Mesenchymal stem cell (in vitro differentiated cells and primary cell): ENCODE measurements around the gene SRGAP2C.
"Not testable (repeated sequence)": the region's sequence is repeated elsewhere in the genome, so short reads cannot be mapped to it uniquely, and the experiment has no call there.

Source experiments
- DNase-seq: peaks from one replicate; pipeline ENCODE4 v3.0.0-alpha.2; 2013
- H2AFZ ChIP-seq: one replicate; pipeline ENCODE4 v1.6.1; 2013; ENCODE audit warnings: low read depth, mild to moderate bottlenecking, control low read depth, inconsistent platforms, low read length, moderate library complexity
- H2AK5ac ChIP-seq: 2 replicates; pipeline ENCODE4 v1.6.1; 2013; ENCODE audit warnings: low read length, moderate library complexity, mild to moderate bottlenecking, inconsistent platforms; ENCODE audit not compliant: severe bottlenecking
- H2BK120ac ChIP-seq: one replicate; pipeline ENCODE4 v1.6.1; 2013; ENCODE audit warnings: low read depth, mild to moderate bottlenecking, inconsistent platforms, low read length, moderate library complexity
- H2BK12ac ChIP-seq, 2 experiments: one replicate each; pipeline ENCODE4 v1.6.1; 2013; ENCODE audit warnings: inconsistent platforms in 2 of 2, low read length in 2 of 2, mild to moderate bottlenecking in 2 of 2, moderate library complexity in 2 of 2, control low read depth in 1 of 2
- H2BK15ac ChIP-seq: one replicate; pipeline ENCODE4 v1.6.1; 2013; ENCODE audit warnings: mild to moderate bottlenecking, low read depth, inconsistent platforms; ENCODE audit not compliant: poor library complexity, severe bottlenecking
- H2BK5ac ChIP-seq: 2 replicates; pipeline ENCODE4 v1.6.1; 2013; ENCODE audit warnings: low read depth, mild to moderate bottlenecking, low read length, control low read depth, inconsistent platforms; ENCODE audit not compliant: poor library complexity, severe bottlenecking
- H3K14ac ChIP-seq, 2 experiments: one replicate each; pipeline ENCODE4 v1.6.1; 2013; ENCODE audit warnings: inconsistent platforms in 2 of 2, low read length in 2 of 2, control low read depth in 1 of 2, mild to moderate bottlenecking in 1 of 2, moderate library complexity in 1 of 2
- H3K18ac ChIP-seq, 2 experiments: one replicate each; pipeline ENCODE4 v1.6.1; 2013; ENCODE audit warnings: inconsistent platforms in 2 of 2, low read length in 2 of 2, control low read depth in 1 of 2, low read depth in 1 of 2, mild to moderate bottlenecking in 1 of 2
- H3K23ac ChIP-seq, 2 experiments: one replicate each; pipeline ENCODE4 v1.6.1; 2013; ENCODE audit warnings: inconsistent platforms in 2 of 2, low read length in 2 of 2, mild to moderate bottlenecking in 2 of 2, moderate library complexity in 2 of 2, control low read depth in 1 of 2
- H3K27ac ChIP-seq: 2 replicates; pipeline ENCODE4 v1.5.1; 2013; ENCODE audit warnings: mild to moderate bottlenecking, moderate library complexity, low read length, control low read depth, inconsistent platforms; ENCODE audit not compliant: poor library complexity, severe bottlenecking
- H3K27me3 ChIP-seq, 2 experiments: 2 replicates each; pipeline versions ENCODE4 v1.6.1 to v1.7.0; 2013; ENCODE audit warnings: low read length in 2 of 2, mild to moderate bottlenecking in 2 of 2, moderate library complexity in 2 of 2, control low read depth in 1 of 2, inconsistent platforms in 1 of 2; ENCODE audit not compliant: control insufficient read depth in 1 of 2, insufficient read depth in 1 of 2
- H3K36me3 ChIP-seq, 2 experiments: 2 replicates each; pipeline versions ENCODE4 v1.6.1 to v1.7.0; 2013; ENCODE audit warnings: low read length in 2 of 2, control low read depth in 1 of 2, inconsistent platforms in 1 of 2, low read depth in 1 of 2, mild to moderate bottlenecking in 1 of 2; ENCODE audit not compliant: insufficient read depth in 2 of 2, control insufficient read depth in 1 of 2
- H3K4ac ChIP-seq, 2 experiments: one replicate each; pipeline ENCODE4 v1.6.1; 2013; ENCODE audit warnings: inconsistent platforms in 2 of 2, low read length in 2 of 2, mild to moderate bottlenecking in 2 of 2, moderate library complexity in 2 of 2, control low read depth in 1 of 2, low read depth in 1 of 2
- H3K4me1 ChIP-seq: 2 replicates; pipeline ENCODE4 v1.6.1; 2013; ENCODE audit warnings: low read depth, low read length, control low read depth; ENCODE audit not compliant: control insufficient read depth, insufficient read depth
- H3K4me2 ChIP-seq: 2 replicates; pipeline ENCODE4 v1.6.1; 2013; ENCODE audit warnings: low read length, mild to moderate bottlenecking, inconsistent platforms; ENCODE audit not compliant: poor library complexity, severe bottlenecking
- H3K4me3 ChIP-seq, 2 experiments: 2 replicates each; pipeline versions ENCODE4 v1.5.1 to v1.7.0; 2013; ENCODE audit warnings: low read length in 2 of 2, mild to moderate bottlenecking in 2 of 2, control low read depth in 1 of 2, low read depth in 1 of 2; ENCODE audit not compliant: insufficient read depth in 1 of 2
- H3K79me1 ChIP-seq: replicated peaks from 2 replicates; pipeline ENCODE4 v1.6.1; 2013; ENCODE audit warnings: mild to moderate bottlenecking, control low read depth, low read length, inconsistent platforms; ENCODE audit not compliant: poor library complexity, severe bottlenecking
- H3K9ac ChIP-seq: 2 replicates; pipeline ENCODE4 v1.7.0; 2013; ENCODE audit warnings: mild to moderate bottlenecking, low read length, moderate library complexity
- H3K9me3 ChIP-seq: 2 replicates; pipeline ENCODE4 v1.7.0; 2013; ENCODE audit warnings: mild to moderate bottlenecking, low read length; ENCODE audit not compliant: control insufficient read depth
- H4K8ac ChIP-seq: one replicate; pipeline ENCODE4 v1.6.1; 2013; ENCODE audit warnings: inconsistent platforms, mild to moderate bottlenecking, low read length, moderate library complexity
- H4K91ac ChIP-seq: one replicate; pipeline ENCODE4 v1.6.1; 2013; ENCODE audit warnings: mild to moderate bottlenecking, low read length, inconsistent platforms
- WGBS: methylation state at CpG from one replicate; pipeline ENCODE4 v1.1.7; 2013; ENCODE audit warnings: mixed read lengths; 5-methylcytosine and 5-hydroxymethylcytosine counted together

SRGAP2C gene

GRCh38 chr1:121419050-121419615 is 234.4 kb downstream of the SRGAP2C start:
- not testable (repeated sequence) for H2BK120ac ChIP-seq, H2BK5ac ChIP-seq, H3K27me3 ChIP-seq, H3K9ac ChIP-seq, H2AK5ac ChIP-seq, H3K4me2 ChIP-seq, H4K91ac ChIP-seq, H3K4me1 ChIP-seq, H2AFZ ChIP-seq, H2BK12ac ChIP-seq, H3K23ac ChIP-seq, DNase-seq, H2BK15ac ChIP-seq, H3K4me3 ChIP-seq, H3K9me3 ChIP-seq, H3K79me1 ChIP-seq, H4K8ac ChIP-seq, H3K4ac ChIP-seq, H3K14ac ChIP-seq, H3K27ac ChIP-seq, H3K36me3 ChIP-seq, H3K18ac ChIP-seq
- WGBS, result 89% methylated on average over 4 of the region's 4 CpGs

- H3K79me1 ChIP-seq, H3K18ac ChIP-seq, H3K14ac ChIP-seq, H3K27me3 ChIP-seq, H2BK15ac ChIP-seq, H3K4me2 ChIP-seq, H4K8ac ChIP-seq, H3K9ac ChIP-seq, H3K9me3 ChIP-seq, H2AK5ac ChIP-seq, H3K4me1 ChIP-seq, H3K36me3 ChIP-seq, H2BK5ac ChIP-seq, H3K4ac ChIP-seq, H3K27ac ChIP-seq, H4K91ac ChIP-seq, H2BK120ac ChIP-seq, H3K4me3 ChIP-seq, H2BK12ac ChIP-seq, H3K23ac ChIP-seq, H2AFZ ChIP-seq, DNase-seq: not testable (repeated sequence)
- WGBS, result 87% methylated on average over 1 of the region's 3 CpGs
These were observed 236.7 kb downstream of the SRGAP2C start for GRCh38 chr1:121421490-121421889.

GRCh38 chr1:121423956-121424355 is 239.2 kb downstream of the SRGAP2C start:
- not testable (repeated sequence) for H3K23ac ChIP-seq, H2BK12ac ChIP-seq, H3K4me1 ChIP-seq, H2AFZ ChIP-seq, H4K91ac ChIP-seq, H3K36me3 ChIP-seq, H2BK15ac ChIP-seq, H3K27me3 ChIP-seq, H2BK120ac ChIP-seq, H3K9ac ChIP-seq, H3K9me3 ChIP-seq, H3K4me3 ChIP-seq, H2AK5ac ChIP-seq, H3K18ac ChIP-seq, H3K14ac ChIP-seq, H2BK5ac ChIP-seq, H3K79me1 ChIP-seq, H3K27ac ChIP-seq, H3K4ac ChIP-seq, DNase-seq, H4K8ac ChIP-seq, H3K4me2 ChIP-seq
- 91% methylated on average over 2 of the region's 2 CpGs for WGBS

DNA sequence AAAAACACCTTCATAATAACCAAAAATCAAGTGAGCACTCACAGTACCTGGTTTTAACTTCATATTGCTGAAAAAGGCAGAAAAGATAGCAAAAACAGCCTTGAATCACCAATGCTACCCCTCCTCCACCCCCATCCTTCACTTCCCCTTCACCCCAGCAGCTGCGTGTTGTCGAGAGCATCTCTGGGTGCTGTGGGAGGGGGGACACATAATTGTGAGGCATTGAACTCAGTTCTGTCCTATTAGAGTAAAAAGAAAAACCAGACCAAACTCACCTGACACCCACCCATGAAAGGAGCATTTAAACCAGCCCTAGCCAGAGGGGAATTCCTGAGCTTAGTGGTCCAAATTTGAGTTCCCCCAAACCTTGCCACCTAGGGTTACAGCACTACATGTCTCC is 248.7 kb downstream of the SRGAP2C start:
- not testable (repeated sequence) for H3K9me3 ChIP-seq, H3K23ac ChIP-seq, H3K9ac ChIP-seq, H3K27ac ChIP-seq, H3K4me1 ChIP-seq, H3K4me2 ChIP-seq, H2AFZ ChIP-seq, H4K8ac ChIP-seq, H2BK5ac ChIP-seq, H2BK15ac ChIP-seq, H3K36me3 ChIP-seq, H2BK120ac ChIP-seq, H3K4ac ChIP-seq, H3K14ac ChIP-seq, DNase-seq, H4K91ac ChIP-seq, H3K4me3 ChIP-seq, H3K27me3 ChIP-seq, H3K79me1 ChIP-seq, H3K18ac ChIP-seq, H2AK5ac ChIP-seq, H2BK12ac ChIP-seq
- no CpG with 5 or more reads among the region's 2 CpGs for WGBS
